GM10847 (cell line): Measurements from ENCODE around the gene ADH7.

Source experiments
- POLR2A ChIP-seq: IDR thresholded peaks from 2 replicates; pipeline ENCODE4 v1.6.1; 2011; ENCODE audit not compliant: insufficient read length; ENCODE audit errors: extremely low read depth

Gene ADH7

DNA sequence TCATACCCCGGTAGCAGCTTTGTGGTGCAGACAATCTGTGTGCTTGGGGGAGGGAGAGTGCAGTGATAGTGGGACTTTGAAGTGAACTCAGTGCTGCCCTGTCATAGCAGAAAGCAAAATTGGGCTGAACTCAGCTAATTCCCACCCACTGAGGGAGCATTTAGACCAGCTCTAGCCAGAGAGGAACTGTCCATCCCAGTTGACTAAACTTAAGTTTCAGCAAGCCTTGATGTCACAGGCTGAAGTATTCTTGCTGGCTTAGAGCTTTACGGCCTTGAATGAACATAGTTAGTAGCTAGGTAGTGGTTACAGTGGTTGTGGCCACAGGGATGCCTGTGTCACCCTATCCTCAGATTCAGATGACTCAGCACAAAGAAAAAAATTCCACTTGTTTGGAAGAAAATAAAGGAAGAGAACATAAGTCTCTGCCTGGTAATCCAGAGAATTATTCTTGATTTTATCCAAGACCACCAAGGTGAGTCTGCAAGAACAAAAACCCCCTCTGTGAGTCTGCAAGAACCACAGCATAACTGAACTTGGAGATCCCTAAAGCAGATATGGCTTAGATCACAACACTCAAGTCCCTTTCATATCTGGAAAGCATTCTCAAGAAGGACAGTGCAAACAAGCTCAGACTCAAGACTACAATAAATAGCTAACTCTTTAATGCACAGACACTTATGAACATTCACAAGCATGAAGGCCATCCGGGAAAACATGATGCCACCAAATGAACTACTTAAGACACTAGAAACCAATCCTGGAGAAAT lies 39.4 kb downstream of the ADH7 start:
- TF ChIP-seq POLR2A: no peak

- no peak for TF ChIP-seq POLR2A
These were observed 40.2 kb downstream of the ADH7 start for GRCh38 chr4:99394896-99395295.

GRCh38 chr4:99390055-99390454 lies 45.1 kb downstream of the ADH7 start:
- TF ChIP-seq POLR2A: no peak

- TF ChIP-seq POLR2A: no peak
These were observed 45.5 kb downstream of the ADH7 start for GRCh38 chr4:99389606-99390005.

- no peak for TF ChIP-seq POLR2A
These were observed 51.2 kb downstream of the ADH7 start for GRCh38 chr4:99383833-99384392.

- no peak for TF ChIP-seq POLR2A
These were observed 51.7 kb downstream of the ADH7 start for GRCh38 chr4:99383399-99383798.

DNA sequence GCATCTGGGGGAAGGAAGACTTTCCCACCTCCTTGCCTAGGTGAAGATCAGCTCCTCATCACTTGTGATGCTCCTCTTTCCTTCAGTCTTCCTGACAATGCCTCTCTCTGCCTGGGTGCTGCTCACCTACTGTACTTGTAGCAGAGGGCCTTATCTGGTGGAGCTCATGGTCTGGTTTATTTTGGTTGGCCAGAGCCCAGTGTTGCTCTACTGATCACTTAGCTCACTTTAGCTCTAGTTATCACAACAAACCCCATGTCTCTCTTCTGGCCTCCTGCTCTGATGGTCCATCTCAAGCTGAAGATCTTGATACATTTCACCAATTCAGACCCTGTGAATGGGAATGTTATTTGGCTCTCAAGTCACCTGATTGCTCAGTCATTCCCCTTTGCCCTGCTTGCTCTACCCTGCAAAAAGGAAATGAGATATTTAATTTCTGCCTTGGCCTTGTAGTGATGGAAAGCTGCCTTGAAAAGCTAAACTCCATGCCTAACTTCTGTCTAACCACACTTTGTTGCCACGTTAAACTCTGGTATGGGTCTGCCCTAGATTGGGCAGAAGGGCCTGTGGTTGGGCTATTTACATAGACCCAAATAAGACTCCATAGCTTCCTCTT lies 52.3 kb downstream of the ADH7 start:
- TF ChIP-seq POLR2A: no peak

GRCh38 chr4:99381588-99382175 lies 53.5 kb downstream of the ADH7 start:
- TF ChIP-seq POLR2A: no peak

DNA sequence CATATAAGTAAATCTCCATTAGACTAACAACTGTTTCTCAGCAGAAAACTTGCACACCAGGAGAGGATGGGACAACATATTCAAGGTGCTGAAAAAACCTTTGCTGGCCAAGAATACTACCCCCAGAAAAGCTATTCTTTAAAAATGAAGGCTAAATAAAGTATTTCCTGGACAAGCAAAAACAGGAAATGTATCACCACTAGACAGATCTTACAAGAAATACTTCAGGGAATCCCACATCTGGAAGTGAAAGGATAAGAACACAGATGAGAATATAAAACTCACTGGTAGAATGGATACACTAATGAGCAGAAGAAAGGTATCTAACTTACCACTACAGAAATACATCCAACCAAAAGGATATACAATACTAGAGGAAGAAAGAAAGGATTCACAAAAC lies 55.6 kb downstream of the ADH7 start:
- TF ChIP-seq POLR2A: no peak

DNA sequence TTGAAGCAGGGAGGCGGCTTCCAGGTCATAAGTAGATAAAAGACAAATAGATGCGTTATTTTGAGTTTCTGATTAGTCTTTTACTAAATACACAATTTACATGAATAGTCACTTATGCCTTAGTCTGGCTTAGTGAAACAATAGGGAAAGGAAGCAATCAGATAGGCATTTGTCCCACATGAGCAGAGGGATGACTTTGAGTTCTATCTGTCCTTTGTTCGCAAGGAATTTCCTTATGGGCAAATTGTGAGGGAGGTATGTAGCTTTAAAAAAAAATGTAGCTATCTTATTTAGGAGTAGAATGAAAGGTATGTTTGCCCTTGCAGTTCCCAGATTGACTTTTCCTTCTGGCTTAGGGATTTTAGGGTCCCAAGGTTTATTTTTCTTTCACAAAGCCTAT lies 56.3 kb downstream of the ADH7 start:
- TF ChIP-seq POLR2A: no peak

DNA sequence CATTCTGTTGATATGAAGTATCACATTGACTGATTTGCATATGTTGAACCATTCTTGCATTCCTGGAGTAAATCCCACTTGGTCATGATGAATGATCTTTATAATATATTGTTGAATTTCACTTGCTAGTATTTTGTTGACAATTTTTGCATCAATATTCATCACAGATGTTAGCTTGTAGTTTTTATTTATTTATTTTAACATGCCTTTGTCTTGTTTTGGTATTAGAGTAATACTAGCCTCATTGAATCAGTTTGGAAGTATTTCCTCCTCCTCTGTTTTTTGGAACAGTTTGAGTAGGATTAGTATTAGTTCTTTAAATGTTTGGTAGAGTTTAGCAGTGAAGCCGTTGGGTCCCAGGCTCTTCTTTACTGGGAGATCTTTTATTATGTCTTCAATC lies 68.7 kb downstream of the ADH7 start:
- no peak for TF ChIP-seq POLR2A

DNA sequence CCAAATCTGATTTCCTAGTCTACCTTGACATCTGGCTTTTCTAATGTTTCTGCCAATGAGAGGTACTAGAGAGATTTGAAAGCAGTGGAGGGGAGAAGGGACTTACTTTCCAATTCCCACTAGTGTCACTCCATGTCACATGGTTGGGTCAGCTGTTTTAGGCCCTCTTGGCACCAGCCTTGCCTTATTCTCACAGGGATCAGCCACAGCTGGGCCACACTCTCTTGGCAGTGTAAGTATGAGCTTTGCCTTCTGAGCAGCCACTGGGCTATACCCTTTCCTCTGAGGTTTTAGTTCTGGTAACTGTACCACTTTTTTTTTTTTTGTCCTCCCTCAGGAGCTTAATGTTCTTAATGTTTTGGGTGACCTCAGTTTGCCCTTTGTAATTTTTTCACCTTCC lies 72.4 kb downstream of the ADH7 start:
- TF ChIP-seq POLR2A: no peak
